ENCODE data around the gene CD52.

DNA sequence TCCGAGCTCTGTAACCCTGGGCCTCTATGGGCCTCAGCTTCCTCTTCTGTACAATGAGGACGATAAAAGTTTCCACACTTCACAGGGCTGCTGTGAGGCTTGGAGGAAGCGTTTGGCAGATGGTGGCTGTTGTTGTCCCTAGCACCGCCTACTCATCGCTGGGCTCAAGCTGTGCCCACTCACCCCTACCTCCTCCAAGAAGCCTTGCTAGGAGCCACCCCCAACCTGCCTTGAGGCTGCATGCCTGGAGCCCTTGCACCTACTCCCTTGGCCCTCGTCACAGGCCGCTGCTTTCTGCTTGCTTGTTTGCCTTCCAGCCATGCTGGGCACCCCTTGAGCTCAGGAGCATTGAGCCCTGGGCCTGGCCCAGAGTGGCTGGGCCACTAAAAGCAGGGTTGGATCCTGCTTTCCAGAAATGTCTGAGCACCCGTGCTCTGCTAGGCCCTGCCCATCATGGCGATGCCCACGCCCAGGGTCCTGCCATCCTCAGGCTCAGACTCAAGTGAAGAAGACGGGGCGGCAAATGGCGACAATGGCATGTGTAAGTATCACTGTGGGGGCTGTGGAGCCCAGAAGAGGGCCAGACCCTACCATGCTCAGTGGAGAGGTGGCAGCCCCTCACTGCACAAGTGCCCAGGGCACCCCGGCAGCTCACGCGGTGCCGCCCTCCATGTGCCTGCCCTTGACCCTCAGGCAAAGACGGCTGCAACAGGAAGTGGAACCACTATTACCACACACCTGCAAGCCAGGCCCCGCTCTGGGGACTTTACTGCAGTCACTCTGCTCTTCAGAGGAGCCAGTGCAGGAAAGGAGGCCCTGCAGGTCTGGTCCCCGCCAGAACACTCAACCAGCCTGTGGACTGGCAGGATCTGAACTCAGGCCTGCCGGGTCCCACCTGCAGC is 28.3 kb upstream of the CD52 start:
- TF ChIP-seq POLR2A (IDR thresholded peaks at IDR 0.05) (no peak), CTCF (IDR thresholded peaks at IDR 0.05) (no peak)

Data from testis (tissue), 2 donors.